ENCODE measurements around the gene RNF149. TPM values are rescaled to one million over a fixed set of nuclear protein-coding genes. Genes with fewer than 3 reads are reported as not detected.

RNF149 gene
- total RNA-seq, 4 donors from 2014 or later, result 14.7 to 27.7 (median 18.5) TPM

GRCh38 chr2:101303688-101304087, 4.8 kb downstream of the RNF149 start:
- H3K4me1 ChIP-seq, result peaks cover 64 to 85% of the 10 kb centered on the region in 2 donors
- no peak overlapping the region for H3K4me3 ChIP-seq
- DNase-seq (no peak), ATAC-seq (no peak)
- no peak overlapping the region for H3K27ac ChIP-seq
- TF ChIP-seq, protein P1, sequence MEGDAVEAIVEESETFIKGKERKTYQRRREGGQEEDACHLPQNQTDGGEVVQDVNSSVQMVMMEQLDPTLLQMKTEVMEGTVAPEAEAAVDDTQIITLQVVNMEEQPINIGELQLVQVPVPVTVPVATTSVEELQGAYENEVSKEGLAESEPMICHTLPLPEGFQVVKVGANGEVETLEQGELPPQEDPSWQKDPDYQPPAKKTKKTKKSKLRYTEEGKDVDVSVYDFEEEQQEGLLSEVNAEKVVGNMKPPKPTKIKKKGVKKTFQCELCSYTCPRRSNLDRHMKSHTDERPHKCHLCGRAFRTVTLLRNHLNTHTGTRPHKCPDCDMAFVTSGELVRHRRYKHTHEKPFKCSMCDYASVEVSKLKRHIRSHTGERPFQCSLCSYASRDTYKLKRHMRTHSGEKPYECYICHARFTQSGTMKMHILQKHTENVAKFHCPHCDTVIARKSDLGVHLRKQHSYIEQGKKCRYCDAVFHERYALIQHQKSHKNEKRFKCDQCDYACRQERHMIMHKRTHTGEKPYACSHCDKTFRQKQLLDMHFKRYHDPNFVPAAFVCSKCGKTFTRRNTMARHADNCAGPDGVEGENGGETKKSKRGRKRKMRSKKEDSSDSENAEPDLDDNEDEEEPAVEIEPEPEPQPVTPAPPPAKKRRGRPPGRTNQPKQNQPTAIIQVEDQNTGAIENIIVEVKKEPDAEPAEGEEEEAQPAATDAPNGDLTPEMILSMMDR (IDR thresholded peaks at IDR 0.05 in 4 of 5, conservative IDR thresholded peaks at IDR 0.05 in 1 of 5), result no peak
- TF ChIP-seq POLR2A (IDR thresholded peaks at IDR 0.05), result no peak
- intact Hi-C loops (cut with DNase I; ENCODE audit: low total_unique reads) (loop anchor here (10.0 kb wide), 1 partner anchor 479 kb away; the partner anchor contains the start of gene NPAS2), in situ Hi-C loops (cut with MboI; ENCODE audit: low sequenced_read_pairs in 4 of 4) (loop anchor here in 1 of 4 donors (10.0 kb wide), 1 partner anchor 49 kb away; the partner anchor contains the start of gene CNOT11)
- H3K9me3 ChIP-seq, result no peaks in the 10 kb centered on the region
- no peaks in the 10 kb centered on the region for H3K36me3 ChIP-seq
- H3K27me3 ChIP-seq, result no peaks in the 10 kb centered on the region

DNA sequence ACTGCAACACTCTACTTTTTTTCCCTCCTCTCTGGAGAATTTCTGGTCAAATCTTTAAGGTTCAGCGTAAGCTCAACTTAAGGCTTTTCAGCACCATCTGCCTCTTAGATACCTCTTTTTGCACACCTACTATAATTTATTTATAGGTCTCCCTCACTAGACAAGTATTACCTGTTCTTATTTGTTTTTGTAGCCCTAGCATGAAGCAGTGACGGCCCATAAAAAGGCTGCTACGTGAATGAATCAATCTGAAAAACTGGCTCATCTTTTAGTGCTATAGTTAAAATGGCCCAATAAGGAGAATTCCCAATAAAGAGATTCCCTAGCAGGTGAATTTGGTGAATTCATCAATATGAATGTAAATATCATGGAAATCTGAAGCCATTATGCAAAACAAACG, 6.5 kb downstream of the RNF149 start:
- TF ChIP-seq POLR2A (IDR thresholded peaks at IDR 0.05), result no peak
- TF ChIP-seq, protein P1 (IDR thresholded peaks at IDR 0.05 in 4 of 5, conservative IDR thresholded peaks at IDR 0.05 in 1 of 5), result no peak
- DNase-seq (no peak), ATAC-seq (no peak)
- Histone ChIP-seq H3K4me1 (peaks cover 75 to 90% of the 10 kb centered on the region in 2 donors), H3K36me3 (no peaks in the 10 kb centered on the region), H3K27me3 (no peaks in the 10 kb centered on the region), H3K9me3 (no peaks in the 10 kb centered on the region), H3K4me3 (no peak overlapping the region), H3K27ac (peak overlapping the region in 1 of 4 donors; percentile 12)
- intact Hi-C loops (cut with DNase I; ENCODE audit: low total_unique reads), result loop anchor here (10.0 kb wide), 1 partner anchor 477 kb away; the partner anchor contains the start of gene NPAS2
- in situ Hi-C loops (cut with MboI; ENCODE audit: low sequenced_read_pairs in 4 of 4), result loop anchor here in 1 of 4 donors (10.0 kb wide), 1 partner anchor 47 kb away; the partner anchor contains the start of gene CNOT11

GRCh38 chr2:101300836-101301235, 7.7 kb downstream of the RNF149 start:
- peak overlapping the region in 1 of 4 donors; percentile 53 for H3K27ac ChIP-seq
- DNase-seq (no peak), ATAC-seq (no peak)
- H3K4me1 ChIP-seq, result peaks cover 63 to 78% of the 10 kb centered on the region in 2 donors
- H3K4me3 ChIP-seq, result no peak overlapping the region
- H3K27me3 ChIP-seq, result no peaks in the 10 kb centered on the region
- in situ Hi-C loops (cut with MboI; ENCODE audit: low sequenced_read_pairs in 4 of 4) (loop anchor here in 1 of 4 donors (10.0 kb wide), 1 partner anchor 46 kb away; the partner anchor contains the start of gene CNOT11), intact Hi-C loops (cut with DNase I; ENCODE audit: low total_unique reads) (loop anchor here (10.0 kb wide), 1 partner anchor 476 kb away; the partner anchor contains the start of gene NPAS2)
- TF ChIP-seq POLR2A (IDR thresholded peaks at IDR 0.05), result no peak
- TF ChIP-seq, protein P1 (IDR thresholded peaks at IDR 0.05 in 4 of 5, conservative IDR thresholded peaks at IDR 0.05 in 1 of 5), result no peak
- H3K9me3 ChIP-seq, result no peaks in the 10 kb centered on the region
- H3K36me3 ChIP-seq, result no peaks in the 10 kb centered on the region

DNA sequence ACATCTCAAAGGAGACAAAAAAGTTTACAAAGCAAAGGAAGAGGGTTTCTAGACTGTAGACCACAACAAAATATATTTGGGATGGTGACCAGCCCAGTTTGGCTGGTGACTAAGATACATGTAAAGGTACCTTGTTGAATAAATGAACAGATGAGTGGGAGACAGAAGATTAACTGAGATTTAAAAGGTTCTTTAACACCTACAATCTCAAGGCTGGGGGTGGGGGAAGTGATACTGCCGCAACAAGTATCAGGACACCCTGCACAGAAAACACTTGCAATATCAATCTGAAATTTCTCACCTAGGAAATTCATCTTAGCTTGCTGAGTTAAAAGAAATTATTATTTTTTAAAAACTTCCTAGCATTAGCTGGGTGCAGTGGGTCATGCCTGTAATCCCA, 8.3 kb downstream of the RNF149 start:
- no peak overlapping the region for H3K4me3 ChIP-seq
- H3K27ac ChIP-seq, result peak overlapping the region in 3 of 4 donors; percentile 1 to 53 (median 37)
- in situ Hi-C loops (cut with MboI; ENCODE audit: low sequenced_read_pairs in 4 of 4), result loop anchor here in 1 of 4 donors (10.0 kb wide), 1 partner anchor 45 kb away; the partner anchor contains the start of gene CNOT11
- H3K27me3 ChIP-seq, result no peaks in the 10 kb centered on the region
- TF ChIP-seq POLR2A (IDR thresholded peaks at IDR 0.05), result no peak
- TF ChIP-seq, protein P1 (IDR thresholded peaks at IDR 0.05 in 4 of 5, conservative IDR thresholded peaks at IDR 0.05 in 1 of 5), result no peak
- H3K9me3 ChIP-seq, result no peaks in the 10 kb centered on the region
- no peaks in the 10 kb centered on the region for H3K36me3 ChIP-seq
- peaks cover 56 to 71% of the 10 kb centered on the region in 2 donors for H3K4me1 ChIP-seq
- DNase-seq (no peak), ATAC-seq (no peak)
- intact Hi-C loops (cut with DNase I; ENCODE audit: low total_unique reads), result loop anchor here (10.0 kb wide), 1 partner anchor 475 kb away; the partner anchor contains the start of gene NPAS2
